ENCODE results near the gene SPTSSA.
"Not testable (repeated sequence)": the region's sequence is repeated elsewhere in the genome, so short reads cannot be mapped to it uniquely, and the experiment has no call there.

The SPTSSA gene

GRCh38 chr14:34470319-34470718 lies 8.3 kb upstream of the SPTSSA start:
- DNase-seq: no peak

- DNase-seq: no peak
Observed at GRCh38 chr14:34466691-34467090, 4.7 kb upstream of the SPTSSA start.

GRCh38 chr14:34465069-34465859 lies 3.2 kb upstream of the SPTSSA start:
- DNase-seq: no peak

- no peak for DNase-seq
Observed at GRCh38 chr14:34463598-34463961, 1.5 kb upstream of the SPTSSA start.

GRCh38 chr14:34461334-34462131 lies 507 bp downstream of the SPTSSA start:
- peak; percentile 40 for DNase-seq

- no peak for DNase-seq
Observed at GRCh38 chr14:34460841-34461240, 1.2 kb downstream of the SPTSSA start.

- no peak for DNase-seq
Observed at GRCh38 chr14:34460295-34460694, 1.7 kb downstream of the SPTSSA start.

- DNase-seq: no peak
Observed at GRCh38 chr14:34457186-34457585, 4.9 kb downstream of the SPTSSA start.

- DNase-seq: no peak
Observed at GRCh38 chr14:34453226-34453625, 8.8 kb downstream of the SPTSSA start.

GRCh38 chr14:34452258-34452822 lies 9.7 kb downstream of the SPTSSA start:
- no peak for DNase-seq

GRCh38 chr14:34450958-34451357 lies 11.1 kb downstream of the SPTSSA start:
- no peak for DNase-seq

- DNase-seq: no peak
Observed at GRCh38 chr14:34450542-34450915, 11.5 kb downstream of the SPTSSA start.

- no peak for DNase-seq
Observed at GRCh38 chr14:34449819-34450541, 12.1 kb downstream of the SPTSSA start.

- DNase-seq: no peak
Observed at GRCh38 chr14:34439090-34439489, 22.9 kb downstream of the SPTSSA start.

- DNase-seq: no peak
Observed at GRCh38 chr14:34438438-34438837, 23.6 kb downstream of the SPTSSA start.

- no peak for DNase-seq
Observed at GRCh38 chr14:34437729-34438080, 24.3 kb downstream of the SPTSSA start.

- DNase-seq: no peak
Observed at GRCh38 chr14:34436960-34437728, 24.9 kb downstream of the SPTSSA start.

GRCh38 chr14:34436118-34436905 lies 25.7 kb downstream of the SPTSSA start:
- DNase-seq: no peak

GRCh38 chr14:34433957-34434356 lies 28.1 kb downstream of the SPTSSA start:
- DNase-seq: no peak

GRCh38 chr14:34428102-34428466 lies 34.0 kb downstream of the SPTSSA start:
- not testable (repeated sequence) for DNase-seq
